Measurements from ENCODE around the gene BPIFB3.

Gene BPIFB3

DNA sequence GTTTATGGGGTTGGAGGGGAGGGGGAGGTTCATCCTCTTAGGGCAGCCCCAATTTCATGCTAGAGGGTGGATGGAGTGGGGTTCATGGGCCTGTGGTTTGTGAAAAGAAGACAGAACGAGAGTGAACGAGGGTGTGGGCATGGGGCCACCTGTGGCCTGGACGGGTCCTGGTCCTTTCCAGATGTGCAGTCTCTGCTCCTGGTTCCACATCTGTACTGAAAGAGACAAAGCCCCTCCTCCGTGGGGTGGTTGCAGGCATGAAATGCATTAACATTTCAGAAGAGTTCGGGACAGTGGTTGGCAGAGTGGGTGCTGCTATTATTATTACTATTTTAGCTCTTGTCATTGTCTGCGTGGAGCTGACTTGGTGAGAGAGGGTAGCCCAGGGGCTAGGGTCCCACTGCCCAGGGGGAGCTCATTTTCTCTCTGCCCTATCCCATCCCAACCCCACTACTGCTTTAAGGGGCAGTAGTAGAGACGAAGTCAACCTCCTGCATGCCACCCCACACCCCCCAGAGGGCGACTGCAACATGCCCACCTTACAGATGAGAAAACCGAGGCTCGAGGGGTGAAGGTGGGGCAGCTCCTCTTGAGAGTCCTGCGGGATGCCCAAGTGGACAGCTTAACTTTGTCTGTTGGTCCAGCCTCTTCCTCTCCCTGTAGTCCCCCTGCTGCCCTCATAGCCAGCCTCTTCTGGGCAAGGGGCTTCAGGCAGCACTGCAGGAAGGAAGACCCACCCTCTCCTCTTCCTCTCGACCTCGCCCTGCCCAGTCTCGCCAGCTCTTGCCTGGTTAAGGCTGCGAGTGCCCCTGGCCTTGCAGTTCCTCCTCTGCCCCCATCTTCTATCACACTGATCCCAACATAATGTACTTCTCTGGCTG is 37.8 kb upstream of the BPIFB3 start:
- no peak for DNase-seq

GRCh38 chr20:33016581-33017109 is 37.1 kb upstream of the BPIFB3 start:
- DNase-seq = no peak

DNA sequence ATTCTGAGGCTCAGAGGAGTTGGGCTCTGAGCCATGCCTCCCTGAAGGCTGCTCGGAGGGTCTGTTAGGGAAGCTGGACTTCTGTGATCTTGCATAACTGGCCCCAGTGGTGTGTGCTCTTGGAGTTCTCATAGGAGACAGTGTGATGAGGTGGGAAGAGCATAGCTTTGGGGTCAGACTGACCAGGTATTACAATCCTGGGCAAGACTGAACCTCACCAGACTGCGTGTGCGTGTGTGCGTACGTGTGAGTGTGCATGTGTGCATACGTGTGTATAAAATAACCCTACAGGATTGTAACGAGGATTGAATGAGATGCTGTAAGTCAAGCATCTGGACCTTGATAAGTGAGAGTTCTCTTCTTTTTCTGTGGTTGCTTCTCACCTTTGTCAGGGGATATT is 36.2 kb upstream of the BPIFB3 start:
- DNase-seq = no peak

DNA sequence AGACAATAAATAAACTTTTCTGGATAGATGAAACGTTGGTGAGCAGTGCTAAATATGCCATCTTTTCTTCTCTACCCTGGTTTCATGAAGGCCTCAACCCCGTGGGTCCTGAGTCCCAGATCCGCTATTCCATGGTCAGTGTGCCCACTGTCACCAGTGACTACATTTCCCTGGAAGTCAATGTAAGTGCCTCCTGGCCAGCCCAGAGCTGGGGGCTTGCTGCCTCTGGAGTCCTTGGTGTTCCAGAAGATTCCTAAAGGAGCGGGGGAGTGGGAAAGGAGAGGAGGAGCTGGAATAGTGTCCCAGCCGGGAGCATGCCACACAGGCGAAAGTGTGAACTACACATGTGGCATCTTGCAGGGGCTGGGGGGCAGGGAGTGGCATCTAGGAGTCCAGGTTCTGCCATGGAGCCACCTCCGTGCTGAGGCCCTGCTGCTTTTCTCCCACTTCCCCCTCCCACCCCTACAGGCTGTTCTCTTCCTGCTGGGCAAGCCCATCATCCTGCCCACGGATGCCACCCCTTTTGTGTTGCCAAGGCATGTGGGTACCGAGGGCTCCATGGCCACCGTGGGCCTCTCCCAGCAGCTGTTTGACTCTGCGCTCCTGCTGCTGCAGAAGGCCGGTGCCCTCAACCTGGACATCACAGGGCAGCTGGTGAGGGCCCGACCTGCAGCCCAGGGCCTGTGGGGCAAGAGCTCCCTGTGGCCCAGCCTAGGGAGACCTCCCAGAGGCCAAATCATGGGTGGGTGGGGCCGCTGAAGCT is 35.4 kb upstream of the BPIFB3 start:
- no peak for DNase-seq

- no peak for DNase-seq
These were observed 34.0 kb upstream of the BPIFB3 start for GRCh38 chr20:33019465-33020277.

DNA sequence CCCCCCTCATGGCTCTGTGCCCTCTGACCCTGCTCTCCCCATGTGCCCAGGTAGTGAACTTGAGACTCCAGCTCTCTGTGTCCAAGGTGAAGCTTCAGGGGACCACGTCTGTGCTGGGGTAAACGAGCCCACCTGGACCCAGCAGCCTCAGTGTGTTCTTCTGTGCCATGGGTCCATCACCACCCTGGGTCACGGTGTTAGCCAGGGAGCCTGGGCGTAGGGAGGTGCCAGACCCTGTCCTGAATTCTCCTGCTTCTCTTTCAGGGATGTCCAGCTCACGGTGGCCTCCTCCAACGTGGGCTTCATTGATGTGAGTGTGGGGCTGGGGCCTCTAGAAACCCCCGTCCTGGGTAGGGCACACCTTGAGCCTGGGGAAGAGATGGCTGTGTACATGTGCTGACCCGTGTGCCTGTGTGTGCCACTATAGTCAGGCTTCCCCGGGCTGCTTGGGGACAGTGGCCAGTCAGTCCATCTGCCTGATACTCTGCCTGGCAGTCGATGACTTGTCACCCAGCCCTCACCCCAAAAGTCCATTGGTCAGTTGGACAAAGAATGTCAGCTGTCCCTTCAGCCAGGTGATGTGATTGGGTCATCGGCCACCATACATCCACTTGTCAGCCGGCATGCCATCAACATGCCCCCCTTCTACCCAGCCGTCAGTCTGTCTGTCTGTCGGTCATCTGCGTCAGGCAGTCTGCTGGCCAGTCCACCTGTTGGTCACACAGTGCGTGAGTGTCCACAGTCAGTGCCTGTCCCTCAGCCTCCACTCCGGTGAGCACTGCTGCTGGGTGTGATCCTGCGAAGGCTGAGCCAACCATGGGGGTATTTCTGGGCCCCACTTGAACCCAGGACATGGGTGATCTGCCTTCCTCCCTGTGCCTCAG is 33.2 kb upstream of the BPIFB3 start:
- DNase-seq = no peak

DNA sequence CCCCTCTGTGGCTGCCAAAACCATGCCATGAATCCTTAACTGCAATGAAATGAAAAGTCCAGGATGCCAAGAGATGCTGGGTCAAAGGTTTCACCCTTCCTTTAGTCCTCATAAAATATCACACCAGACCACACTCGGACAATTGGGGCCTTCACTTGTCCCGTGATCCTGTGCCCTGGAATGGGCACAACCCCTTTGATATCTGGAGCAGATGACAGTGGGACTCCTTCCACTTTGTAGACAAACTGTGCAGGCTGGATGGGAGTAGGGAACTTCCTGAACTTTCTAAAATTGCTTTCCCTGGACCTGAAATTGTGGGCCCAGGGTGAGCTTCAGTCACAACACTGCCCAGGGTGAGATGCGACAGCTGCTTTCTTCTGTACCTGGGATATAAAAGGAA is 31.8 kb upstream of the BPIFB3 start:
- DNase-seq = no peak

DNA sequence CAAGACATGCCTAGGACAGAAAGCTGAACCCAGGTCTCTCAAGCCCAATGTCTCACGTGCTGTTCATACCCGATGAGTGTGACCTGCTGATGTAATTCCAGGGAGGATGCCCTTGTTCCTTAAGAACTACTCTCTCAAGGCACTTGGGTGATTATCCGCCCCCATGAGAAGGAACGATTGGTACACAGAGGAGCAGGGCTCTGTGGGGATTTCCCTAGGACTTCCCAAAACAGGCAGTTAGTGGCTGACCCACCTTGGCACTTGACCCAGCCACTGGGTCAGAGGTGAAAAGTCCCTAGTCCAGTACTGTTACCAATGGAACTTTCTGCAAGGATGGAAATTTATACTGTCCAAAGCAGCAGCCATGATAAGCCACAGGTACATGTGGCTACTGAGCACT is 31.4 kb upstream of the BPIFB3 start:
- DNase-seq = no peak

DNA sequence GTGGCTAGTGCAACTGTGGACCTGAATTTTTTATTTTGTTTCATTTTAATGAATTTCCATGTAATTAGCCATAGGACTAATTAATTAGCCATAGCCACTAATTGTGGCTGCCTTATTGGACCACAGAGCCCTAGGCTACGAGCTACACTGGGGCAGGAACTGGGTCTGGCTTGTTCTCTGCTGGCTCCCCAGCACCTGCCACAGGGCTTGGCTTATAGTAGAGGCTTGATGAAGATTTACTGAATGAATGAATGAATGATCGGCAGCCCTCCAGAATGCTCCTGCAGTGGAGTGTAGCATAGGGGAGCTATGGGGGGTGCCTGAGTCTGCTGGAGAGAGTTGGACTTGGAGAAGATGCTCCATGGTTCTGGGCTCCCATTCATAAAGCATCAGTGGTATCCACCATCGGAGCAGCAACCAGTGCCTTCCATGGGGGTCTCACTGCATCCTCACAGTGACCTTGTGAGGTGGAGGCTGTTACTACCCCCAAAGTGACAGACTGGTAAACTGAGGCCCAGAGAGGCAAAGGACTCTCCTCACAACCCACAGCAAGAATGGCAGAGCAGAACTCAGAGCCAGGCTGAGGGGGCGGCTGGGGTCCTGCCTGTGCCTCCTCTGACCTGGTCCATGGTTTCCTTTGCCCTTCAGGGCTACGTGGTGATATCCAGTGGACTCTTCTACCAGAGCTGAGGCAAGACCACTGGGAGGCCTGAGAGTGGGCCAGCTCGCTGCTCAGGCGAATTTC is 30.8 kb upstream of the BPIFB3 start:
- DNase-seq = no peak

DNA sequence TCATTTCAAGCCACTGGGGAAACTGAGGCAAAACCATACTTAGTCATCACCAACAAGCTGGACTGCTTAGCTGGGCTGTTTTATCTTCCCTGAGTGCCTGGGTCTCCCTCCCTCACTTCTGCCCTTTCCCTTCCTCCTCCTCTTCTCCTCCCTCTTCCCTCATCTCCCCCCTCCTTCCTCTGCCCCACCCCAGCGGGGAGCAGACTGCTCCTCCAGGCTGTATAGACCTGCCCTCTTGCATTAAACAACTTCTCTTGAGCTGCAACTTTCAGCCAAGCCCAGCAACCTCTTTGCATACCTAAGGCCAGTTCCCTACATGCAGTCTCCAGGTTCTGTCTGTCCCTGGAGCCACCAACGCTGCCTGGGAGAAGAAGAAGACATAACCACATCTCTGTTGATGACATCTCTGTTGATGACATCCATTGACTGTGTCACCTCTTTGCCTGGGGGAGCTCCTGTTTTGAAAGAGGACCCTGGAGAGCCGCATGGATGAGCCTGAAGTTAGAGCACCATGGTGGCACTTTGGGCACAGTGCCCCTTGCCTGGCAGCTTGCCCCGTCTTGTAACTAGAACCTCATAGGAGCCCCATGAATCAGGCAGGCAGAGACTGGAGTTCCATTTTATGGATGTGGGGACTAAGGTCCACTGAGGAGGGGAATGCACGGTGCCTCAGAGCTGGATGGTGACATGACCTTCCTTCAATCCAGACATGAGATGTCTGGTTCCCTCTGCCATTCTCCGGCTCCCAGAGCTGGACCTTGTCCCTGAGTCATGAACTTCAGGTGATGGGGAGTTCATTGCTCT is 30.1 kb upstream of the BPIFB3 start:
- no peak for DNase-seq

DNA sequence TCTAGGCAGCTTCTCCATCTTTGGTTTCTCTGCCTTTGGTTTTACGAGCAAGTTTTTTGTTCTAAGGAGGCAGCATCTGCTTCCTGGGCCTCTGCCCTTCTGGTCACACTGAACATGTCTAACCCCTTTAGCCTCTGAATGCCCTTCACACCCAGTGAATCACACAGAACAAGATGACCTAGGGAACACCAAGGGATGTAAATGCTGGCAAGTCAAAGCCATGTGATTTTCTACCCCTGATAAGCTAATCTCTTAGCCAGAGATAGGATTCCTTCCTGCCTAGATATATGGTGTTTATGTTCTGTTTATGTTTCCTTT is 29.5 kb upstream of the BPIFB3 start:
- DNase-seq = no peak

DNA sequence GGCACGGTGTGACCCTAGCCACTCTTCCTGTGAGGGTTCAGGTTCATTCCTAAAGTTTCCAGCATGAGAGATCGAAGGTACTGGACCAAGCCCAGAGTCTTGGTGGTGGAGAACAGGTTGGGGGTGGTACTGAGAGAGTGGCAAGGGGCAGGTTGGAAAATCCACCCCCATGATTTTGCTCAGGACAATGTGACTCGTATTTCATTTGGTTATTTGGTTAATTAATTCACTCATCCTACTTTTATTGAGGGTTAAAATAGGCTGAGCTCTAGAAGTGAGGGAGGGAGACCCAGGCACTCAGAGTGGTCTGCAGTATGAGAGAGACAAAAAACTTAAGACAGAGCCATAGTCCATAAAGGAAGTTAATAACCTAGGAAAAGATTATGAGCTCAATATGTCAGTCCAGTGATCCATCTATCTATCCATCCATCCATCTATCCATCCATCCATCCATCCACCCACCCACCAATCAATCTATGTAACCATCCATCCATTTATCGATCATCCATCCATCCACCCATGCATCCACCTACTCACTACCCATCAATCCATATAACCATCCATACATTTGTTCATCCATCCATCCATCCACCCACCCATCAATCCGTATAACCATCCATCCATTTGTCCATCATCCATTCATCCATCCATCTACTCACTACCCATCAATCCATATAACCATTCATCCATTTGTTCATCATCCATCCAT is 28.9 kb upstream of the BPIFB3 start:
- DNase-seq = no peak

- no peak for DNase-seq
These were observed 28.3 kb upstream of the BPIFB3 start for GRCh38 chr20:33025318-33025876.

DNA sequence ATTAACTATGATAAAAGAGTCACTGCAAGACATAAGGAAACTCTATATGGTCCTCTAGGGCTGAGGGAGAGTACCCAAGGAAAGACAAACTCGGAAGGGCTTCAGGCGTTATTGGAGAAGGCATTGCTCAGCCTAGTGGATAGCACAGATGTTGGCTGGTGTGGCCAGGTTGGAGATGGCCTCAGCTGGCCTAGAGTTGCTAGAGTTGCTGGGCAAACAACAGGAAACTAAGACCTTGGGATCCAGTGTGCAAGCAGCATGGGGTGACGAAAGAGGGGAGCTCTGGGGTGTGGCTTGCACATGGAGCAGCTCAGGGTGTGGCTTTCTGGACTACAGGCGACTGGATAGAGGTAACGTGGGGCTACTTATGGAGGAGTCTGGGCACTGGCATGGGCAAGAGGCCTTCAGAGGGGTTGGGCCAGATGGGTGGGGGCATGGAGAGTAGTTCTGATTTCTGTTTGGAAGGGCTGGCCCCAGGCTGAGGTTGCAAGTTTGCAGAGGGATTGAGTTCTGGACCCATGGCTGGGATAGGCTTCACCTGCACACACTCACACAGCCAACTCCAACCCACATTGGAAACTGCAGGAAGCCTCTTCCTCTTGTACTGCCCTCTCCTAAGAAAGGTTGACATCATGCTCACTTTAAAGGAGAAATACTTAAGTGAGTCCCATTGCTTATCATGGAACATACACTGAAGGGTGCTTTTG is 27.5 kb upstream of the BPIFB3 start:
- DNase-seq = no peak

- DNase-seq = no peak
These were observed 26.6 kb upstream of the BPIFB3 start for GRCh38 chr20:33026779-33027759.

GRCh38 chr20:33027769-33028751 is 25.6 kb upstream of the BPIFB3 start:
- DNase-seq = no peak

Measured in activated CD8-positive, alpha-beta memory T cell treated with anti-CD3 and anti-CD28 coated beads, Interleukin-2, amount 50 U/mL, for 48 hours (primary cell).